HTR-8/SVneo (cell line): Measurements from ENCODE around the gene FGR.

Source experiments
- DNase-seq: peaks from one replicate; pipeline ENCODE4 v3.0.0; 2011; ENCODE audit warnings: low spot score, mixed read lengths; ENCODE audit not compliant: insufficient read length
- FAIRE-seq: peaks from 2 replicates; lab custom pipeline; 2011; peaks lifted over from hg19 to GRCh38; lab: Jason Lieb, UNC

Gene FGR

DNA sequence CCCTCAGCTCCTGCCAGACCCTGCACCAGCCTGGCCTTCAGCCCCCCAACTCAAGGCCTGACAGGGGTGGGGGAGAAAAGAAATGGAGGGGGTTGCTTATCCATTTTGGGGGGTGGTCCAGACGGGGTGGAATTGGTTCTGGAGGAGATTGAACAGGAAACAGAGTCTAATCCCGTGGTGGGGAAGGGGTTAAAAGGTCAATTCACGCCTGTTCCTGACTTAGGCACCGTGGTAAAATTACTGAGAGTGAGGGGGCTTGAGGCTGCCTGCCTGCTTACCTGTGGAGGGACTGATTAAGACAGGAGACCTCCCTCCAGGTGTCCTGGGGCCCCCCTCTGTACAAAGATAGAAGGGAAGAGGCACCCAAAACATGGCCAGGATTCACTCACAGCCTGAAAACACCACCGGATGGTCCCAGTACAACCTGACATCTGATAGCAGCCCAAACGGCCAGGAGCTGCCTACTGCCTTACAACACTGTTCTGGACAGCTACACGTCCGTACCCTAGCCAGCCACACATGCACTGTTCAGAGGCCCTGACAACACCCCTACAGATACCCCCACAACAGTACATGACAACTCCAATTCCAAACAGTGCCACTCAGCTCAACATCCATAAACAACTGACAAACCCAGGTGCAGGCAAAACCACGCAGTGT lies 62.8 kb downstream of the FGR start:
- DNase-seq (no peak), FAIRE-seq (peak; percentile 62)

GRCh38 chr1:27571439-27572018 lies 63.5 kb downstream of the FGR start:
- no peak for DNase-seq
- FAIRE-seq = no peak

DNA sequence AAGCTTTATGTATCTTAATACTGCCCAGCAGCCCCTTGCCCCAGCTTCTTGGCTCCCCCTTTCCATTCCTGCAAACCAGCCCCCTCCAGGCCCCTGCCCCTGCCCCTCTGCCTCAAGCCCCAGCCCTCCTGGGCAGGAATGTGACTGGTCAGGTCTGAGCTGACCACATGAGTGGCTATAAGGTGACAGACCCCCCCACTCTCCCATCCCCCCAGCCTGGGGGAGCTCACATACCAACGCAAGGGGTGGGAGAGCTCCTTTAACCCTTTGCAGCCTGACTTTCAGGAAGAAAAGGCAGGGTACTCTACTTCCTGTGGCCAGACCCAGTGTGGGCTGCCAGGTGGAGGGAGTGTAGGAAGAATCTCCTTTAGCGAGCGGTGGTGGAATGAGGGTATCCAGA lies 64.2 kb downstream of the FGR start:
- no peak for DNase-seq
- no peak for FAIRE-seq

DNA sequence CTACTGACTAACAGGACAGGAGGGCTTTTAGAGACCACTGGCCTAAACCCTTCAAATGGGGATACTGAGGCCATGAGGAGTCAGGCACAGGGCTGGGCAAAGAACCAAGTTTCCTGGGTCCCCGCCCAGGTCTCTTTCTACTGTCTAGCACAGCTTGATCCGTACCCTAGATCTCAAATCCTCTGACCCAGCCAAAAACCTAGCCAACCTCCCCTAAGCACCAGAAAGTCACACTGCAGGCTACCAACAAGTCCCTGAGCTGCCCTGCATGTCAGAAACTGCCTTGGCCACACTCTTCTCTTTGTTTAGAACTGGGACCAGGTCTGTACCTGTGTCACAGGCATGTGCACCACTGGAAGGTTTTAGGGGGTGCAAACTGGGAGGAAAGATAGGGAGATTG lies 64.6 kb downstream of the FGR start:
- DNase-seq (no peak), FAIRE-seq (no peak)

DNA sequence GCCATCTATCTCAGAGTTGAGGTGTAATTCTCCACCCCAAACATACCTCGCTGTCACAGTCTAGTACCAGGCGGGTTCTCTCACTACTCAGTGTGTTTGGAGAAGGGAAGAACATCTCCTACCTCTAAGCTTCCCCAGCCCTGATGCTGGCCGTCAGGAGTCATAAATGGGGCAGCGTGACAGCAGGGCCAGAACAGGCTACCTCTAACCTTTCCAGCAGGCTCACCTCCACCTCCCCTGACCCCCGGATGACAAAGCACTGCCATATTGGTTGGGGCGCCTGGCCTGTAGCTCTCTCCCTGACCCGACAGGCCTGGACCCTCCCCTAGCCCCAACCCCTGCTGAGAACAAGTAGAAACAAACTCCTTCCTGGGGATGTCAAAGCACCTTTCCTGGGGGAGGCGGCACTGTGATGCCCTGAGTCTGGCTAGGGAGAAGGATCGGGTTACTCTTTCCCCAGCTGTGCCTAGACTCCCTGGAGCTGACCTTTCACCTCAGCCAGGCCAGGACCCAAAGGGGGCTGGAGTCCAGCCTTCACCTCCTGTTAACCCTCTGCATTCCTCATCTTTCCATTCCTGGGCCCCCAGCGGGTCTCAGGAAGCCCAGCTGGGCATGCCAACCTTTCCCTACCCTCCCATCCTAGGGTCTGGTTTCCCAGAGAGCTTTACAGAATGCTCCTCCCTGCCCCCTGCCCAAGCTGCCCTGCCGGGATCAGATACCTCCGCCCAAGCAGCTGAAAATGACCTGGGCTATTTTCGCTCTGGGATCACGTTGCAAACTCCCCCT lies 65.3 kb downstream of the FGR start:
- FAIRE-seq = no peak
- no peak for DNase-seq

GRCh38 chr1:27569088-27569460 lies 65.9 kb downstream of the FGR start:
- peak; percentile 16 for FAIRE-seq
- no peak for DNase-seq

GRCh38 chr1:27568300-27569087 lies 66.5 kb downstream of the FGR start:
- FAIRE-seq (peak; percentile 73), DNase-seq (peak; percentile 89)

- FAIRE-seq (no peak), DNase-seq (no peak)
Observed at GRCh38 chr1:27567971-27568299, 67.0 kb downstream of the FGR start.

GRCh38 chr1:27567146-27567526 lies 67.8 kb downstream of the FGR start:
- no peak for FAIRE-seq
- no peak for DNase-seq

DNA sequence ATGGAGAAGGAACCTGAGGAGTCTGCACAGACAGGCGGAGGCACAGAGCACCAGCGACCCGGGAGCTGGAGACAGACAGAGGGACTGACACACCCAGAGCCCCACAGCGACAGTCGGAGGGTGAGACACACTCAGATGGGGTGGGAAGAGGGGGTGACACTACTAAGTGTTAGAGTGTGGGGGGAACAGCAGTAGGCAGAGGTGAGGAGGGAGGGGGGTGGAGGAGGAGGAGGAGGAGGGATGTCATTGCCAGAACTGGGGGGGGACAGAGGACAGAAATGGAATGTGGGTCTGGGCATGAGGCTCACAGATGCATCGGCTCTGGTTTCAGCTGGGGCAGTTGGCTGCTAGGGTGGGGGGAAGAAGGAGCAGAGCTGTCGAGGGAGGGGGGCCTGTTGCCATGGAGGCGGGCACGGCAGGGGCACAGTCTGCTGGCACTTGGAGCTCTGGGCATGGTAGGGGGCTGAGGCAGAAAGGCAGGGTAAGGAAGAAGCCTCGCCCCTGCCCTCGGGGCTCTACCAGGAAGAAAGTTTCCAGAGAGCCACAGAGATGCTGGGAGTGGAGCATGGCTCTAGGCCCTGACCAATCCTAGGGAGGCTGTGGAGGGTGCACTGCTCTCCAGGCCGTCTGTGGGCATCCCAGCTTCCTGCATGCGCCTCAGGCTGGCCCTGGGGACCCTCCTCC lies 68.4 kb downstream of the FGR start:
- DNase-seq (no peak), FAIRE-seq (no peak)

DNA sequence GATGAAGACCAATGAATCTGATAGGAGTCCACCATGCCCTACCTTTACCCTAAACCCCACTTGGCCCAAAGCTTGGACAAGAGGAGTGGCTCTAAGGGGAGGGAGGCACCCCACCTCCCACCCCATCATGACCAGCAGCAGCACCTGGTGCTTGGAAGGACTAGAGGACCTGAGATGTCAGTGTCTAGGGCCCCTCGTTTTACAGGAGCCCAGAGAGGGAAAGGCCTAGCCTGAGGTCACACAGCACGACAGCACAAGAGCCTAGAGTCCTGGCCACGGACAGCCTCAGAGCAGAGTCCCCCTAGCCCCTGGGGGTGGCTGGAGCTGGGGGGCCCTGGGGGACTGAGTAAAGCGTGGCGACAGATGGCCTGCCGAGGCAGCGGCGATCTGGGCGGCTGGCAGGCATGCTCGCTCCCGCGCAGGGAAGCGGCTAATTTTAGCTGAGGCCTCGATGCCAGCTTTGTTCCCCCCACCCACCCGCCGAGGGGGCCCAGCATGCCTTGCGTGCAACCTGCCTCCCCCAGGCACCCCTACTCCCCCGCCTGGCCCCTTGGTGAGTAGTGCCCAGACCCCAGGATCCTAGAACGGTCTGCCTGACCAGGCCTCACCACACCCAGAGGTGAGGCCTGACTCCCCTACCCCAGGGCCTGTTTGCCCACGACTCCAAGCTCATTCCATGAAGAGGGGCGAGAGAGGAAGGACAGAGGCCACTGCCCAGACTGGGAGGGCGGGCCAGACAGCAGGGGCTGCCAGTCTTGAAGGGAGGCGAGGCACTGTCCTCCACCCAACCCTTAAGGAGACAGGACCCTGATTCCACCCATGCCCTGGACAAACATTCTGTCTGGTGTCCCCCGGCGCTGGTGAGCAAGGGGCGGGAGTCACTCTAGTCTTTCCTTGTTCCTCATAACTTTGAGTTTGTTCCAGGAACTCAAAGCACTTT lies 70.0 kb downstream of the FGR start:
- DNase-seq (no peak), FAIRE-seq (no peak)

DNA sequence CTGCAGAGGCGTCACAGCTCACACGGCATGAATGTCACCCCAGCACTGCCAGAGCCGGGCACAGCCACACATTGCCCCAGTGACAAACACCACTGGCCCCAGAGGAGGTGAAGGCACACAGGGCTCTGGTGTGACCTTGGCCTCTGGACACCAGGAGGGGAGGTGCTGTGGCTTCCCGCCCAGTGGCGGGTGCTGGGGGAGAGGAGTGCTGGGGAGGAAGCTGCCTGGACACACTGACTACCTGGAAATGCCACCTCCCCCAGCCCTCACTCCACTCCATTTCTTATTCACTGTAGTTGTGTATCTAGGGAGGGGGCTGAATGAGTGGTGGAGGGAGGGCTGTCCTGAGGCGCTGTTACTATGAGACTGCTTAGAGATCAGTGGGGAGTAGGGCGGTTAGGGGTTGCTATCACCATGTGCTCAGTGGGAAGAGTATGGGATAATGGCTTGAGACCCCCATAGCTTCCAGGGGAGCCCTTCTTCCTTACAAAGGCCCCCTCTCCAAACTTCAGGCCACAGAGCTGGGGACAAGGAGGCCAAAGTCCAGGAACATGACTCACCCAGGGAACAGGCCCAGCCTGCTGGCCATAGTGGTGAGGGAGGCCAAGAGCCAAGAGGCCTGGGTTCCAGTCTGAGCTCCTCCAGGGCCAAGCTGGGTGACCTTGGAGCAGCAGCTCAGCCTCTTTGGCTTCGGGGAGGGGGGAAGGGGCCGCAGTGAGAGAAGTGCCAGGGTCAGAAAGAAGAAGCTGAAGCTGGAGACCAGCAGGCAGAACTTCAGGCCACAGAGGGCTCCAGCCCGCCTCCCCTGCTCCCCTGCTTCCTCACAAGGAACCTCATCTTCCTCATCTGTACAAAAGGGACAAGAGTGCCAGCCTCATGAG lies 71.2 kb downstream of the FGR start:
- FAIRE-seq (no peak), DNase-seq (no peak)

- no peak for FAIRE-seq
- no peak for DNase-seq
Observed at GRCh38 chr1:27563341-27563590, 71.7 kb downstream of the FGR start.

- peak; percentile 90 for FAIRE-seq
- DNase-seq = no peak
Observed at GRCh38 chr1:27562534-27563340, 72.2 kb downstream of the FGR start.
